ENCODE results near the gene LY6G6F. TPM values are rescaled to one million over a fixed set of nuclear protein-coding genes. Genes with fewer than 3 reads are reported as not detected.

LY6G6F gene
- total RNA-seq, 1 donor from 2014 or later: not detected

- peaks cover 28% of the 10 kb centered on the region for H3K36me3 Mint-ChIP-seq (ENCODE audit: insufficient read depth)
- no peak for TF ChIP-seq CTCF (IDR thresholded peaks at IDR 0.05; ENCODE audit: unreplicated experiment)
- H3K4me3 Mint-ChIP-seq (ENCODE audit: low read depth): no peak overlapping the region
- H3K4me1 Mint-ChIP-seq (ENCODE audit: low read depth): peaks cover 7% of the 10 kb centered on the region
- H3K9me3 Mint-ChIP-seq (ENCODE audit: low read depth): no peaks in the 10 kb centered on the region
- H3K27ac Mint-ChIP-seq: peak overlapping the region; percentile 74
- no peak for DNase-seq (ENCODE audit: low spot score, unreplicated experiment)
- no peaks in the 10 kb centered on the region for H3K27me3 Mint-ChIP-seq
Observed at GRCh38 chr6:31723980-31724691, 17.5 kb downstream of the LY6G6F start.

GRCh38 chr6:31725502-31726350 lies 19.1 kb downstream of the LY6G6F start:
- DNase-seq (ENCODE audit: low spot score, unreplicated experiment): no peak
- TF ChIP-seq CTCF (IDR thresholded peaks at IDR 0.05; ENCODE audit: unreplicated experiment): no peak
- H3K4me3 Mint-ChIP-seq (ENCODE audit: low read depth): no peak overlapping the region
- no peaks in the 10 kb centered on the region for H3K9me3 Mint-ChIP-seq (ENCODE audit: low read depth)
- peaks cover 35% of the 10 kb centered on the region for H3K36me3 Mint-ChIP-seq (ENCODE audit: insufficient read depth)
- H3K27ac Mint-ChIP-seq: peak overlapping the region; percentile 3
- peaks cover 14% of the 10 kb centered on the region for H3K4me1 Mint-ChIP-seq (ENCODE audit: low read depth)
- H3K27me3 Mint-ChIP-seq: no peaks in the 10 kb centered on the region

- peak overlapping the region; percentile 61 for H3K4me3 Mint-ChIP-seq (ENCODE audit: low read depth)
- H3K36me3 Mint-ChIP-seq (ENCODE audit: insufficient read depth): peaks cover 44% of the 10 kb centered on the region
- peaks cover 14% of the 10 kb centered on the region for H3K4me1 Mint-ChIP-seq (ENCODE audit: low read depth)
- no peaks in the 10 kb centered on the region for H3K9me3 Mint-ChIP-seq (ENCODE audit: low read depth)
- DNase-seq (ENCODE audit: low spot score, unreplicated experiment): no peak
- no peaks in the 10 kb centered on the region for H3K27me3 Mint-ChIP-seq
- H3K27ac Mint-ChIP-seq: no peak overlapping the region
- no peak for TF ChIP-seq CTCF (IDR thresholded peaks at IDR 0.05; ENCODE audit: unreplicated experiment)
Observed at GRCh38 chr6:31727034-31727716, 20.5 kb downstream of the LY6G6F start.

GRCh38 chr6:31727717-31728671 lies 21.3 kb downstream of the LY6G6F start:
- DNase-seq (ENCODE audit: low spot score, unreplicated experiment): no peak
- H3K4me3 Mint-ChIP-seq (ENCODE audit: low read depth): peak overlapping the region; percentile 98
- peaks cover 46% of the 10 kb centered on the region for H3K36me3 Mint-ChIP-seq (ENCODE audit: insufficient read depth)
- H3K27ac Mint-ChIP-seq: peak overlapping the region; percentile 56
- peaks cover 14% of the 10 kb centered on the region for H3K4me1 Mint-ChIP-seq (ENCODE audit: low read depth)
- no peaks in the 10 kb centered on the region for H3K9me3 Mint-ChIP-seq (ENCODE audit: low read depth)
- H3K27me3 Mint-ChIP-seq: no peaks in the 10 kb centered on the region
- TF ChIP-seq CTCF (IDR thresholded peaks at IDR 0.05; ENCODE audit: unreplicated experiment): no peak
